Activated T-cell treated with anti-CD3 and anti-CD28 coated beads, Interleukin-2, amount 50 U/mL, for 24 hours (primary cell): Measurements from ENCODE around the gene DDX10.

Experiments used
- DNase-seq: peaks from one replicate; pipeline ENCODE4 v3.0.0-alpha.2; 2020
- H3K27ac Mint-ChIP-seq: 2 replicates; pipeline ENCODE4 v1.8.0; 2020; ENCODE audit warnings: mild to moderate bottlenecking, mixed read lengths
- H3K27me3 Mint-ChIP-seq: 2 replicates; pipeline ENCODE4 v1.8.0; 2020; ENCODE audit warnings: mixed read lengths
- H3K36me3 Mint-ChIP-seq: 2 replicates; pipeline ENCODE4 v1.8.0; 2020; ENCODE audit warnings: low read depth, mixed read lengths
- H3K4me1 Mint-ChIP-seq: 2 replicates; pipeline ENCODE4 v1.8.0; 2020; ENCODE audit warnings: low read depth, mixed read lengths
- H3K4me3 Mint-ChIP-seq: 2 replicates; pipeline ENCODE4 v1.8.0; 2020; ENCODE audit warnings: mild to moderate bottlenecking, moderate library complexity, mixed read lengths
- H3K9me3 Mint-ChIP-seq: 2 replicates; pipeline ENCODE4 v1.8.0; 2020; ENCODE audit warnings: mixed read lengths

Gene DDX10

GRCh38 chr11:108664730-108665525 is at the start of gene DDX10:
DDX10 (plus strand) TSS chr11:108665069; CDS start chr11:108665154, 85 bp downstream.
- Mint-ChIP-seq H3K9me3 (no peaks in the 10 kb centered on the region), H3K36me3 (peaks cover 50% of the 10 kb centered on the region), H3K27ac (peak within 1 kb of the TSS; percentile 99), H3K27me3 (no peaks in the 10 kb centered on the region), H3K4me3 (peak within 1 kb of the TSS; percentile 100), H3K4me1 (peaks cover 46% of the 10 kb centered on the region)
- peak; percentile 99 for DNase-seq

- peaks cover 8% of the 10 kb centered on the region for H3K4me1 Mint-ChIP-seq
- no peaks in the 10 kb centered on the region for H3K36me3 Mint-ChIP-seq
- H3K4me3 Mint-ChIP-seq = no peak overlapping the region
- H3K9me3 Mint-ChIP-seq = no peaks in the 10 kb centered on the region
- no peak for DNase-seq
- no peak overlapping the region for H3K27ac Mint-ChIP-seq
- peaks cover 31% of the 10 kb centered on the region for H3K27me3 Mint-ChIP-seq
Measured at GRCh38 chr11:108616549-108616948, 48.3 kb upstream of the DDX10 start.

- Mint-ChIP-seq H3K9me3 (no peaks in the 10 kb centered on the region), H3K36me3 (no peaks in the 10 kb centered on the region), H3K27ac (no peak overlapping the region), H3K4me3 (no peak overlapping the region), H3K27me3 (peaks cover 33% of the 10 kb centered on the region), H3K4me1 (peaks cover 11% of the 10 kb centered on the region)
- no peak for DNase-seq
Measured at GRCh38 chr11:108617055-108617454, 47.8 kb upstream of the DDX10 start.

GRCh38 chr11:108618529-108618928 is 46.3 kb upstream of the DDX10 start:
- no peaks in the 10 kb centered on the region for H3K9me3 Mint-ChIP-seq
- H3K4me1 Mint-ChIP-seq = peaks cover 12% of the 10 kb centered on the region
- H3K36me3 Mint-ChIP-seq = no peaks in the 10 kb centered on the region
- H3K27me3 Mint-ChIP-seq = peaks cover 33% of the 10 kb centered on the region
- no peak for DNase-seq
- no peak overlapping the region for H3K27ac Mint-ChIP-seq
- H3K4me3 Mint-ChIP-seq = no peak overlapping the region

GRCh38 chr11:108620958-108621772 is 43.7 kb upstream of the DDX10 start:
- H3K27me3 Mint-ChIP-seq = peaks cover 42% of the 10 kb centered on the region

GRCh38 chr11:108622341-108622740 is 42.5 kb upstream of the DDX10 start:
- Mint-ChIP-seq H3K27ac (no peak overlapping the region), H3K9me3 (no peaks in the 10 kb centered on the region), H3K4me1 (peaks cover 27% of the 10 kb centered on the region), H3K36me3 (no peaks in the 10 kb centered on the region), H3K4me3 (no peak overlapping the region), H3K27me3 (peaks cover 33% of the 10 kb centered on the region)
- DNase-seq = no peak

More at GRCh38 chr11:108620958-108621772, 43.7 kb upstream of the DDX10 start:
- Mint-ChIP-seq H3K27ac (peak overlapping the region; percentile 63), H3K4me3 (no peak overlapping the region), H3K9me3 (no peaks in the 10 kb centered on the region), H3K36me3 (no peaks in the 10 kb centered on the region), H3K4me1 (peaks cover 27% of the 10 kb centered on the region)
- no peak for DNase-seq

- Mint-ChIP-seq H3K27ac (peak overlapping the region; percentile 0), H3K4me1 (peaks cover 27% of the 10 kb centered on the region), H3K27me3 (peaks cover 25% of the 10 kb centered on the region), H3K36me3 (no peaks in the 10 kb centered on the region), H3K9me3 (no peaks in the 10 kb centered on the region), H3K4me3 (no peak overlapping the region)
- DNase-seq = no peak
Measured at GRCh38 chr11:108624196-108624925, 40.5 kb upstream of the DDX10 start.

GRCh38 chr11:108628326-108628725 is 36.5 kb upstream of the DDX10 start:
- DNase-seq = no peak
- Mint-ChIP-seq H3K4me3 (no peak overlapping the region), H3K4me1 (peaks cover 15% of the 10 kb centered on the region), H3K36me3 (no peaks in the 10 kb centered on the region), H3K27me3 (peaks cover 18% of the 10 kb centered on the region), H3K27ac (no peak overlapping the region), H3K9me3 (no peaks in the 10 kb centered on the region)

GRCh38 chr11:108628812-108629211 is 36.1 kb upstream of the DDX10 start:
- Mint-ChIP-seq H3K27ac (no peak overlapping the region), H3K4me3 (no peak overlapping the region), H3K27me3 (peaks cover 18% of the 10 kb centered on the region), H3K36me3 (no peaks in the 10 kb centered on the region), H3K9me3 (no peaks in the 10 kb centered on the region), H3K4me1 (peaks cover 15% of the 10 kb centered on the region)
- no peak for DNase-seq

GRCh38 chr11:108629274-108629673 is 35.6 kb upstream of the DDX10 start:
- peaks cover 15% of the 10 kb centered on the region for H3K27me3 Mint-ChIP-seq
- no peaks in the 10 kb centered on the region for H3K36me3 Mint-ChIP-seq
- H3K4me3 Mint-ChIP-seq = no peak overlapping the region
- no peak for DNase-seq
- H3K27ac Mint-ChIP-seq = no peak overlapping the region
- H3K9me3 Mint-ChIP-seq = no peaks in the 10 kb centered on the region
- H3K4me1 Mint-ChIP-seq = peaks cover 11% of the 10 kb centered on the region

GRCh38 chr11:108632041-108632704 is 32.7 kb upstream of the DDX10 start:
- DNase-seq = no peak
- peaks cover 18% of the 10 kb centered on the region for H3K27me3 Mint-ChIP-seq
- H3K36me3 Mint-ChIP-seq = no peaks in the 10 kb centered on the region
- no peaks in the 10 kb centered on the region for H3K4me1 Mint-ChIP-seq
- H3K4me3 Mint-ChIP-seq = no peak overlapping the region
- no peak overlapping the region for H3K27ac Mint-ChIP-seq
- H3K9me3 Mint-ChIP-seq = no peaks in the 10 kb centered on the region

- Mint-ChIP-seq H3K27me3 (peaks cover 14% of the 10 kb centered on the region), H3K36me3 (no peaks in the 10 kb centered on the region), H3K4me1 (peaks cover 1% of the 10 kb centered on the region), H3K4me3 (no peak overlapping the region), H3K27ac (no peak overlapping the region), H3K9me3 (no peaks in the 10 kb centered on the region)
- DNase-seq = no peak
Measured at GRCh38 chr11:108635106-108635505, 29.8 kb upstream of the DDX10 start.

- Mint-ChIP-seq H3K27ac (no peak overlapping the region), H3K27me3 (peaks cover 14% of the 10 kb centered on the region), H3K9me3 (no peaks in the 10 kb centered on the region), H3K36me3 (no peaks in the 10 kb centered on the region), H3K4me1 (peaks cover 1% of the 10 kb centered on the region), H3K4me3 (no peak overlapping the region)
- no peak for DNase-seq
Measured at GRCh38 chr11:108636222-108636621, 28.6 kb upstream of the DDX10 start.

GRCh38 chr11:108639146-108639545 is 25.7 kb upstream of the DDX10 start:
- Mint-ChIP-seq H3K36me3 (no peaks in the 10 kb centered on the region), H3K4me3 (no peak overlapping the region), H3K4me1 (peaks cover 1% of the 10 kb centered on the region), H3K27ac (no peak overlapping the region), H3K27me3 (peaks cover 12% of the 10 kb centered on the region), H3K9me3 (no peaks in the 10 kb centered on the region)
- no peak for DNase-seq
